Activated CD8-positive, alpha-beta memory T cell treated with anti-CD3 and anti-CD28 coated beads for 24 hours (primary cell): ENCODE measurements around the gene TRIM41.
"Not testable (repeated sequence)": the region's sequence is repeated elsewhere in the genome, so short reads cannot be mapped to it uniquely, and the experiment has no call there.

Source experiments
- DNase-seq: peaks from one replicate; pipeline ENCODE4 v3.0.0-alpha.2; 2020

TRIM41 gene

DNA sequence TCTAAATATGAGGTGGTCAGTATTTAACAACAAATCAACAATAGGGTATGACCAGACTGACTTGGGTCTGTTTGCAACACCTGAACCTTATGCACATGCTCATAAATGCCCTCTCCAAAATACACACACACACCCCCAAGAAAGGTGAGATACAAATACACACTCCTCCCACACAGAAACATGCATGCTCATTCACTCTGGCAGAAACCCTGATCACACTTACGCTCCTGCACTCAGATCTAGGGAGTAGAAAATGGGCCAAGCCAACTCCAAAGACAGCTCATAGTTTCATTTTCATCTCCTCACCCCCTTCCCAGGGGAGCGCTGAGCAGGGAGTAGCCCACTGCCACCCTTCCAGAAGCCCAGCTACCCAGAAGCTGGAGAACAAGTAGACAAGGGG is 29.4 kb upstream of the TRIM41 start:
- DNase-seq = no peak

GRCh38 chr5:181194489-181195248 is 28.4 kb upstream of the TRIM41 start:
- no peak for DNase-seq

- DNase-seq = no peak
Observed at GRCh38 chr5:181195249-181195761, 27.8 kb upstream of the TRIM41 start.

GRCh38 chr5:181197326-181197951 is 25.6 kb upstream of the TRIM41 start:
- DNase-seq = no peak

DNA sequence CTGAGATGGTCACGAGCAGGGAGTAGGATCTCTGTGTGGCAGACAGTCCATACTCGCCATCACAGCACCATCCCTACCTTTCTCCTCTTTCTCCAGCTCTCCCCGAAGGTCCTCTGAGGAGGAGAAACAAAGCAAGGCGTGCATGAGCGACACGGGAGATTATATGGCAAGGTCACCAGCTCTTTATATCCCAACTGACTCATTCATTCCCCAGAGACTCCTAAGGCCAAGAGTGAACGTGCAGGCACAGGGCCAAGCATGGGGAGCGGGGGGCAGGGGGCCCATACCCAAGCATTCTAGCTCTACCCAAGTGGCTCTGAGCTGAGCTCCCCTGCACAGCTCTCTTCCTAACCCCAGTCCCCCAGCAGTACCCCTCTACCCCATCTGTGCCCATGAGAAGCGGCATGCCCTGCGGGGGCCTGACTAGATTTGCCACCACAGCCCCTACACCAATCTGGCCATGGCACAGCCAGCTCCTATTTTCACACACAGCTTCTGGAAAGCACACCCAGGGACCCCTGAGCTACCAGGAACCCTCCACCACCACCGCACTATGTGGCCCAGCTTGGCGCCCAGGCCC is 24.9 kb upstream of the TRIM41 start:
- DNase-seq = no peak

DNA sequence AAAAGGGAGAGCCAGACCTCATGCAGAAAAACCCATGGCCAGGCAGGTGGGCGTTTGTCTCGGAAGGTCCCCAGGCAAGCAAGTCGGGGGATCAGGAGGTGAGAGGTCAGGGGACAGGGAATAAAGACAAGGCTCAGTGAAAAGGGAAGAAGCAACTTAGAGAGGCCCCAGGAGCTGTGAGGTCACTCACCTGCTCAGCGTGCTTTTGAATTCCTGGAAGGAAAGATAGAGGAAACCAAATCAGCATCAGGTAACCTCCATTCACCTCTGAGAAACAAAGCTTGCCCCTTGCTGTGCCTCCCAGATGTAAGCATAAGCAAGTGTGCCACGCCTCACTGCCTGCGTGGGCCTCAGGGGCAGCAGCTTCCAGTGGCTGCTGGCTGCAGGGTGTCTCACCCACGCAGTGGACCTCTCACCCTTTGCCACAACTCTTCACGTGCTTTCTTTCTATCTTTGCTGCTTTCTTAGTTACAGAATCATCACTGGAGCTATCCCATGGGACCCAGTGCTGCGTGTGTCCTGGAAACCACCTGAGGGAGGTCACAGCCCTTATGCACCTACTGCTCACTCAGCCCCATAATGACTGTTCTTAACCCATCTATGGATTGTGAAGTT is 24.1 kb upstream of the TRIM41 start:
- DNase-seq = no peak

DNA sequence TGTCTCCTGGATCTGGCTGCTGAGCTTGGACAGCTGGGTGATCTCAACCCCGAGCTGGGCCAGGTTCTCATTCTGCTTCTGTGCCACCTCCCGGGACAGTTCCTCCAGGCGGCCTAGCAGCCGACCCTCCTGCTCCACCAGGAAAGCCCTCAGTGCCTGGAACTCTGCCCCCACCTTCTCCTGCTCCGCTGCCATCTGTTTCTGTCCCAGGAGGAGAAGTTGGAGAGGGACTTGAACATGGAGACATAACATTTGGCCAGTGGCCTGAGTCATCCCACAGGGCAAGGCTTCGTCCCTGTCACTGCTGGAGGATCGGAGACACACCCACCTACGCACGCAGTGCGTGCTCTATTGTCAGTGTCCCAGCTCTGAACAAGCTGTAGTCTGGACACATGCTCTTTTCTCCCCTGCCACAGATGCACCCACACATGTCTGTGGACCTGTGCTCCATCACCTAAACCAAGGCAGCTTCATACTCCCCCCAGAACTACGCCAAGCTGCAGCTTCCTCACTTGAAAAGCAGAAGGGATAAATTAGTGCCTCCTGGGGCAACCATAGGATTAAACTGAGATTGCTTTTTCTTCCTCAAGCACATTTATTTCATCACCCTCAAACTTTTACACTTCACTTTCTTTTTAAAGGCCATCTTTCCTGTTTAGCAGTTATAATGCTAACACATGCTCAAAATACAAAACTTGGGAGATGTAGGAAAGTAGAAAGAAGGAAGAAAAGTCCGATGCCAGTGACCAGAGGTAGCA is 23.0 kb upstream of the TRIM41 start:
- DNase-seq = no peak

- DNase-seq = no peak
Observed at GRCh38 chr5:181200816-181201215, 22.3 kb upstream of the TRIM41 start.

DNA sequence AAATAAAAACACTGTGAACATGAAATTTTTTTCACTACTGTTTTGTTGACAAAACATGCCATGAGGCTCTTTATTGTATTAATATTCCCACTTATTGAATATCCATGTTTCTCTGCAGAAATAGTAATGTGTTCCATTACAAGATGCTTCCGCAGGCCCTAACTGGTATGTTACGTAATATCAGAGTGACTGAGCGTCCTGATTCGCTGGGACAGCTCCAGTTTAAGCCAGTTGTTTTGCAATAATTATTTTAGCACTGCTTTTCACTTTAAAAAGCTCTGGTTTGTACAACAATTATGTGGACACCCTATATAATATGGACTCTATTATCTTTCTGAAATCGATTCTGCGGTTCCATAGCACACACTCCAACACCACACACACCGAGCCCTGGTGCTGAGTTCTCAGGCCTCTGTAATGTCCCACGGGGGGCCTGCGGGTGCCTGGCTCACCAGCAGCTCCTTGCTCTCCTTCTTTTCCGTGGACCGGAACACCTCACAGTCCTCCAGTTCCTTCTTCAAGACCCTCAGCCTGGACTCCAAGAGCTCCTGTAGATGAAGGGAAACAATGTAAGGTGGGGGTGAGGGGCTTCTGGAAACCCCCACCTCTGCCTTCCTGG is 19.9 kb upstream of the TRIM41 start:
- no peak for DNase-seq

DNA sequence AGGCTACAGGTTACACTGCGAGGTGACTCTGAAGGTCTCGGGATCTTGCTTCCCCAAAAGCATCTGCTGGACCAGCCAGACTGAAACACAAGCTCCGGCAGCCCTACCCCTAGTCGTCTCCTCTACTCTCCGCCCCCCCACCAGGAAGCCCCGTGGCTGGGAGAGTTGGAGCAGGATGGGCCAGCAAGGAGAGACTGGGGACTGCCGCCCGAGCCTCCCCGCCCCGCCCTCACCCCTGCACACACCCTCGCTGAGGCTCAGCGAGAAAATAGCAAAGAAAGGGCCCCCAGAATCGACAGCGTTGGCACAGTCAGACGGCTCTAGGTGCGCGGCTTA is 19.3 kb upstream of the TRIM41 start:
- DNase-seq = no peak

GRCh38 chr5:181204113-181204825 is 18.8 kb upstream of the TRIM41 start:
- peak; percentile 72 for DNase-seq

DNA sequence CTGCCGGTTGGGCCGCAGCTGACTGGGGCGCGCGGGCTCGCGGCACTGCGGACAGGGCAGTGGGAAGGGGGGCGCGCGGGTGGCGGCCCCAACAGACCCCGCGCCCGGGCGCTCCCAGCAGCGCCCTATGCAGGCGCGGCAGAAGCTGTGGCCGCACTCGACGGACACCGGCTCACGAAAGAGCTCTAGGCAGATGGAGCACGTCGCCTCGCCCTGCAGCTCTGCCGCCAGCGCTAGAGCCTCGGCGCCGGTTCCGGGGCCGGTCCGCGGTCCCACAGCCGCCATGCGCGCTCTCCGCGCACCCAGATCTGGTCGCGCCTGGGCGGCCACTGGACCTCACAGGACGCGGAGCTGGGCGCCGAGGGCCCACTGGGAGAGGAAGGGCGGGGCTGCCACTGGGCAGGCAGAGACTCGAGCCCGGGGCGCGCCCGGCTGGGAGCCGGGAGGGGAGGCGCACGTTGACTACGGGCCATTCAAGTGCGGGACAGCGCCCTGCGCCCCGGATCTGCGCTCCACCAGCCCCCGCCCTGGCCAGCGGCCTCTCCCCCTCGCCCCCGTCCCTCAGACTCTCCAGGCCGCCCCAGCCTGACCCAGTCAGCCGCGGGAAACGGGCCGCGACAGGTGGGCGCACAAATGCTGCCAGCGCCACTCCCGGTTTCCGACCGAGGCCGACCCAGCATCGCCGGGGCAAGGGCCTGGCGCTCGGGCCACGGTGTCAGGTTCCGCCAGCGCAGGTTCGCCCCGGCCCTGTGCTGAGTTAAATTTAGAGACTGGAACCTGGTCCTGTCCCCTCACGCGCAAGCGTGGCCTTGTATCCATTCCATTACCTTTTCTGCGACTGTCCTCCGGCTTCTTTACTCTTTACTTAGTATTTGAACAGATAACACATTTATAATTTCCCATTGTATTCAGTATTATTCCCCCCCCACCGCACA is 18.0 kb upstream of the TRIM41 start, which contains the start of gene TRIM7:
Gene TRIM7, minus strand, starts transcription at position 371 of the 935 bp plus-strand sequence. Its CDS starts 86 bp downstream, at position 285.
- peak; percentile 76 for DNase-seq

- DNase-seq = peak; percentile 71
Observed at GRCh38 chr5:181205761-181206649, 17.1 kb upstream of the TRIM41 start.

DNA sequence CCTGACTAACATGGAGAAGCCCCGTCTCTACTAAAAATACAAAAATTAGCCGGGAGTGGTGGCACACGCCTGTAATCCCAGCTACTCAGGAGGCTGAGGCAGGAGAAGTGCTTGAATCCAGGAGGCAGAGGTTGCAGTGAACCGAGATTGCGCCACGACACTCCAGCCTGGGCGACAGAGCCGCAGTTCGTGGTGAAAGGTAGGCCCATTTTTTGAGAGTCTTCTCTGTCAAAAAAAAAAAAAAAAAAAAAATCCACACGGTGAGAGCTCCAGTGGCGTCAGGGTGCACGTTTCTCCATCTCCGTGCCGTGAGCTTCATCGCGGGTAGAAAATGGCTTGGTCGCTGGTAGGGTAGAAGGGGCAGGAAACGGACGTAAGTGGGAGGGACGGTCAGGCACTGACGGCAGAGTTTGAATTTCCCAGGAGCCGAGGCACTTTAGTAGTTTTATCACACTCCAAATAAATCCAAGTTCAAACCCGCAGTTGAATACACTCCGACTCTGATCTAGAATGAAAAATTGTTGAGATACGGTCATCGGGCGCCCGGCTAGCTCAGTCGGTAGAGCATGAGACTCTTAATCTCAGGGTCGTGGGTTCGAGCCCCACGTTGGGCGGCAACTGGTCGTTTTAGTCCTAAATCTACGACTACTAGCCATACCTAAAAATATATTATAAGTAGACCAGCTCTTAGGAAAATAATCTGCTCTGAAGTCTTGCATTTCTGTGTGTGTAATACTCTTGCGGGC is 15.7 kb upstream of the TRIM41 start:
- peak; percentile 98 for DNase-seq

DNA sequence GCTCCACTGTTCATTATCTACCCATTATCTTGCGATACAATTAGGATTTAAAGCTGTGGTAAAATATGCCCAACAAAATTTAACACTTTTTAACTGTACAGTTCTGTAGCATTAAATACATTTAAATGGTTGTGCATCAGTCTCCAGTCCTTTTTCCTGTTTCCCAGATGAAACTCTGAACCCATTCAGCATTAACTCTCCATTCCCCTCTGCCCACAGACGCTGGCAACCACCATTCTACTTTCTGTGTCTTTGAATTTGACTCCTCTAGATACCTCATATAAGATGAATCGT is 15.2 kb upstream of the TRIM41 start:
- DNase-seq = no peak

DNA sequence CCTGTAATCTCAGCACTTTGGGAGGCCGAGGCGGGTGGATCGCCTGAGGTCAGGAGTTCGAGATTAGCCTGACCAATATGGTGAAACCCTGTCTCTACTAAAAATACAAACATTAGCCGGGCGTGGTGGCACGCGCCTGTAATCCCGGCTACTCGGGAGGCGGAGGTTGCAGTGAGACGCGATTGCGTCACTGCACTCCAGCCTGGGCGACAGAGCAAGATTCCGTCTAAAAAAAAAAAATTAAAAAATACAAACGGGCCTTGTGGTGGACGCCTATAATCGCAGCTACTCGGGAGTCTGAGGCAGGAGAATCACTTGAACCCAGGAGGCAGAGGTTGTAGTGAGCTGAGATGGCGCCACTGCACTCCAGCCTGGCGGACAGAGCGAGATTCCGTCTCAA is 14.1 kb upstream of the TRIM41 start:
- not testable (repeated sequence) for DNase-seq

DNA sequence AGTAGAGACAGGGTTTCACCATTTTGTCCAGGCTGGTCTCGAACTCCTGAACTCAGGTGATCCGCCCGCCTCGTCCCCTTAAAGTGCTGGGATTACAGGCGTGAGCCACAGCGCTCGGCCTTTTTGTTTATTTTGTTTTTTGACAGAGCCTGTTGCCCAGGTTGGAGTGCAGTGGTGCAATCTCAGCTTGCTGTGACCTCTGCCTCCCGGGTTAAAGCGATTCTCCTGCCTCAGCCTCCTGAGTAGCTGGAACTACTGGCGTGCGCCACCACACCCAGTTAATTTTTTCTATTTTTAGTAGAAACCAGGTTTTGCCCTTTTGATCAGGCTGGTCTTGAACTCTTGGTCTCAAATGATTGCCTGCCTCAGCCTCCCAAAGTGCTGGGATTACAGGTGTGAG is 12.9 kb upstream of the TRIM41 start:
- DNase-seq = not testable (repeated sequence)

- not testable (repeated sequence) for DNase-seq
Observed at GRCh38 chr5:181210698-181211097, 12.4 kb upstream of the TRIM41 start.

DNA sequence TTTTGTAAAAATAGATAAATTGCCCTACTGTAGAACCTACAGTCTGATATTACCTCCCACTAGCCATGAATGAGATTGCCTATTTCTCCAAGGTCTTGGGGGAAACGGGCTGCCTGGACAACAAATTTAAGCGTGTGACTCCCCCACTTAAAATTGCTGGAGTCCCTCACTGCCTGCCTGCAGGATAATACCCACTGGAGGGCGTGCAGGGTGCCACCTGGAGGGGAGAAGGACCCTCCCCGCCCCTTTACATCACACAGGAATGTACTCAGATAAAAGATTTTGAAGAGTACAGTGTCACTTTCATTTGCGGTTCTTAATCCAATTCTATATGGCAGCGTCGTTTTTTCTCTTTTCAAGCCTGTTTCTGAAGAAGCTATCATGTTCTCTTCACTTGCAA is 11.9 kb upstream of the TRIM41 start:
- no peak for DNase-seq
